ENCODE data around the gene POLDIP2. TPM values are rescaled to one million over a fixed set of nuclear protein-coding genes. Genes with fewer than 3 reads are reported as not detected.
A peak's percentile ranks its signal among the peaks of the same experiment; 100 is the strongest.

Gene POLDIP2
- total and polyA plus RNA-seq, 2 of the 4 experiments (the other 2 are of a cell fraction), result 66.7 to 77.8 TPM

GRCh38 chr17:28346746-28347246, 10.5 kb downstream of the POLDIP2 start:
- H3K4me2 ChIP-seq (ENCODE audit: low read depth, low read length), result no peak overlapping the region
- peak overlapping the region; percentile 57; the same call in 1 of the 2 replicates for H2AK5ac ChIP-seq (ENCODE audit: low read depth, low read length)
- H3K56ac ChIP-seq (ENCODE audit: extremely low read depth, insufficient read depth, low read length), result no peak overlapping the region; the same call in 1 of the 2 replicates
- DNase-seq (no peak), ATAC-seq (ENCODE audit: low read depth) (peak; percentile 48)
- intact Hi-C loops (cut with micrococcal nuclease) (loop anchor here (2.0 kb wide), 1 partner anchor 542 kb away; no protein-coding TSS in a partner anchor), in situ Hi-C loops (cut with MboI; ENCODE audit: low sequenced_read_pairs) (loop anchor here (25.0 kb wide), 1 partner anchor 809 kb away; no protein-coding TSS in a partner anchor), dilution Hi-C loops (cut with HindIII; ENCODE audit: low sequenced_read_pairs, unreplicated experiment) (no loop called here)
- no peak overlapping the region for H2AFZ ChIP-seq (replicated peaks; ENCODE audit: low read length, poor library complexity)
- H2BK120ac ChIP-seq (ENCODE audit: low read depth, low read length), result peak overlapping the region; percentile 9; the same call in 1 of the 2 replicates
- peaks cover 13% of the 10 kb centered on the region for H4K20me1 ChIP-seq (ENCODE audit: insufficient read depth, low read length)
- no peak overlapping the region for H3K4me3 ChIP-seq (ENCODE audit: insufficient read depth, low read depth, low read length)
- peak overlapping the region; percentile 26; the same call in 1 of the 2 replicates for H4K91ac ChIP-seq (ENCODE audit: insufficient read depth, low read depth, low read length)
- peak overlapping the region in 1 of 2 experiments; percentile 46; a peak in 2 of 4 replicates for H4K8ac ChIP-seq (ENCODE audit: low read depth in 2 of 2, low read length in 2 of 2)
- peak overlapping the region; percentile 22; the same call in 1 of the 3 replicates for H2BK15ac ChIP-seq (ENCODE audit: low read depth, low read length)
- H3K9me1 ChIP-seq (ENCODE audit: insufficient read depth, low read length), result peaks cover 12% of the 10 kb centered on the region; the same call in 1 of the 2 replicates
- TF ChIP-seq SMC3 (IDR thresholded peaks at IDR 0.05; ENCODE audit: low read depth, low read length) (peak; percentile 28), POLR2A (IDR thresholded peaks at IDR 0.05; ENCODE audit: low read depth, low read length) (no peak), RAD21 (IDR thresholded peaks at IDR 0.05; ENCODE audit: low read length) (peak; percentile 32)
- TF ChIP-seq, protein P1, sequence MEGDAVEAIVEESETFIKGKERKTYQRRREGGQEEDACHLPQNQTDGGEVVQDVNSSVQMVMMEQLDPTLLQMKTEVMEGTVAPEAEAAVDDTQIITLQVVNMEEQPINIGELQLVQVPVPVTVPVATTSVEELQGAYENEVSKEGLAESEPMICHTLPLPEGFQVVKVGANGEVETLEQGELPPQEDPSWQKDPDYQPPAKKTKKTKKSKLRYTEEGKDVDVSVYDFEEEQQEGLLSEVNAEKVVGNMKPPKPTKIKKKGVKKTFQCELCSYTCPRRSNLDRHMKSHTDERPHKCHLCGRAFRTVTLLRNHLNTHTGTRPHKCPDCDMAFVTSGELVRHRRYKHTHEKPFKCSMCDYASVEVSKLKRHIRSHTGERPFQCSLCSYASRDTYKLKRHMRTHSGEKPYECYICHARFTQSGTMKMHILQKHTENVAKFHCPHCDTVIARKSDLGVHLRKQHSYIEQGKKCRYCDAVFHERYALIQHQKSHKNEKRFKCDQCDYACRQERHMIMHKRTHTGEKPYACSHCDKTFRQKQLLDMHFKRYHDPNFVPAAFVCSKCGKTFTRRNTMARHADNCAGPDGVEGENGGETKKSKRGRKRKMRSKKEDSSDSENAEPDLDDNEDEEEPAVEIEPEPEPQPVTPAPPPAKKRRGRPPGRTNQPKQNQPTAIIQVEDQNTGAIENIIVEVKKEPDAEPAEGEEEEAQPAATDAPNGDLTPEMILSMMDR (conservative IDR thresholded peaks at IDR 0.05; ENCODE audit: low read depth, low read length), result peak; percentile 44
- H3K36me3 ChIP-seq (ENCODE audit: control insufficient read depth, insufficient read depth, low read length), result peaks cover 82% of the 10 kb centered on the region
- no peak overlapping the region for H3K9ac ChIP-seq (ENCODE audit: low read depth, low read length)
- H3K14ac ChIP-seq (replicated peaks; ENCODE audit: low read depth, low read length), result 0 out of 2 replicates have a peak overlapping the region, but pooled peaks have one; percentile 15
- H2AK9ac ChIP-seq (replicated peaks; ENCODE audit: low read depth, low read length, poor library complexity), result no peak overlapping the region
- H3K18ac ChIP-seq (ENCODE audit: low read depth, low read length), result no peak overlapping the region
- H3K4ac ChIP-seq (ENCODE audit: low read depth, low read length), result peak overlapping the region; percentile 67
- H4K5ac ChIP-seq (ENCODE audit: low read depth, low read length), result no peak overlapping the region
- BruUV-seq (replicated peaks), result no TSS peak
- peak overlapping the region; percentile 79 for H2BK5ac ChIP-seq (ENCODE audit: low read depth, low read length, poor library complexity, severe bottlenecking)
- peaks cover 16% of the 10 kb centered on the region for H3K4me1 ChIP-seq (ENCODE audit: control insufficient read depth, insufficient read depth, low read length)
- WGBS, 2 experiments (ENCODE audit: extremely low coverage in 2 of 2, insufficient read length in 1 of 2), result no CpG with 5 or more reads among the region's 7 CpGs
- peaks cover 15 to 63% of the 10 kb centered on the region in 2 experiments for H3K79me1 ChIP-seq (ENCODE audit: low read depth in 1 of 2, low read length in 2 of 2)
- no peaks in the 10 kb centered on the region for H3K27me3 ChIP-seq (ENCODE audit: control insufficient read depth, insufficient read depth, low read length)
- ChIA-PET CTCF (interaction anchor here (0.6 to 1.7 kb wide), 4 partner anchors 70 to 453 kb away, joined by 3 to 5 read pairs (median 4); partner anchors contain the start of gene LYRM9), POLR2A (ENCODE audit: unreplicated experiment) (interaction anchor here (1.6 to 2.8 kb wide), 2 partner anchors 11 to 12 kb away, joined by 8 to 9 read pairs; partner anchors contain the start of genes IFT20, POLDIP2 and TNFAIP1)
- peak overlapping the region; percentile 58 for H3K27ac ChIP-seq (ENCODE audit: insufficient read depth, low read length)
- H2BK20ac ChIP-seq (ENCODE audit: low read depth, low read length), result no peak overlapping the region; the same call in 1 of the 2 replicates
- no peaks in the 10 kb centered on the region for H3K9me3 ChIP-seq (ENCODE audit: control insufficient read depth, insufficient read depth, low read length)
- H3K23ac ChIP-seq (ENCODE audit: low read depth, low read length), result no peak overlapping the region

All from IMR-90 (cell line).